Adrenal gland (tissue), 12 donors: ENCODE data around the gene TIGD1. TPM values are rescaled to one million over a fixed set of nuclear protein-coding genes. Genes with fewer than 3 reads are reported as not detected.
"Not testable (repeated sequence)": the region's sequence is repeated elsewhere in the genome, so short reads cannot be mapped to it uniquely, and the experiment has no call there.

ENCODE experiments used
- DNase-seq, 7 donors: peaks; one replicate each; pipeline ENCODE4 v3.0.0-alpha.2; 2019 to 2020
- H3K27ac ChIP-seq, 5 donors: fragments of 200-600 bp; sonication (generic) in 4 of 5; 1 replicate in 3 of 5; 2 replicates in 2 of 5; pipeline versions ENCODE4 v1.5.1 to v1.8.0; 2016 to 2020; ENCODE audit warnings: mild to moderate bottlenecking in 1 of 5
- H3K27me3 ChIP-seq: fragments of 200-600 bp; 2 replicates; pipeline ENCODE4 v1.8.0; 2021
- H3K36me3 ChIP-seq, 2 donors: fragments of 200-600 bp; replicated peaks in 1 of 2; 1 replicate in 1 of 2; 2 replicates in 1 of 2; pipeline versions ENCODE4 v1.5.1 to v1.8.0; 2018 to 2022
- H3K4me1 ChIP-seq, 2 donors: fragments of 200-600 bp; replicated peaks in 1 of 2; 1 replicate in 1 of 2; 2 replicates in 1 of 2; pipeline versions ENCODE4 v1.5.1 to v1.8.0; 2018 to 2021
- H3K4me3 ChIP-seq, 4 donors: fragments of 200-600 bp; sonication (generic) in 3 of 4; one replicate each; pipeline ENCODE4 v1.5.1; 2016 to 2018
- H3K9me3 ChIP-seq, 3 donors: fragments of 200-600 bp; sonication (generic) in 1 of 3; replicated peaks in 1 of 3; 1 replicate in 2 of 3; 2 replicates in 1 of 3; pipeline versions ENCODE4 v1.5.1 to v1.8.0; 2016 to 2021
- POLR2A ChIP-seq, 2 donors: fragments of 450-650 bp; IDR thresholded peaks; one replicate each; pipeline ENCODE4 v1.6.1; 2017; ENCODE audit warnings: antibody characterized with exemption in 2 of 2, mild to moderate bottlenecking in 2 of 2, moderate library complexity in 1 of 2
- WGBS, 4 donors: extraction: QIAGEN DNeasy Blood & Tissue Kit in 2 of 4; methylation state at CpG; one replicate each; pipeline versions ENCODE4 v1.1.5 to v1.1.7; 2013 to 2017; 5-methylcytosine and 5-hydroxymethylcytosine counted together
- intact Hi-C, 2 donors: fragments of 100-400 bp; cut with DNase I; formaldehyde crosslinking; loops; one replicate each; pipeline versions ENCODE4 v1.14.1 to v1.15.0; 2022 to 2023
- polyA plus RNA-seq, 3 donors: library from polyadenylated mRNA; stranded (reverse); fragments of 200-250 nt in 2 of 3; fragments of 350-450 nt in 1 of 3; fragmentation: Illumina TruSeq in 1 of 3; extraction: RNeasy Lipid Tissue Mini Kit (QIAGEN cat#74804) in 1 of 3; gene quantifications; one replicate each; pipeline ENCODE4 v1.2.3, GENCODE V29; 2013 to 2014
- total RNA-seq, 9 donors: library from RNA; depleted of rRNA in 4 of 9; stranded (reverse); fragments of >200 nt in 4 of 9; fragments of 120-200 nt in 1 of 9; fragmentation: NEBNext Ultra II Directional in 1 of 9; extraction: Animal tissue kit (Norgen Biotek cat#: 25700) in 1 of 9; gene quantifications; one replicate each; pipeline versions ENCODE4 v1.1.0 to v1.2.4, GENCODE V29; 2013 to 2023
- TF ChIP-seq, protein P1 (sequence below), 6 experiments: fragments of 450-650 bp in 4 of 6; fragments of 200-600 bp in 2 of 6; sonication (generic) in 1 of 6; IDR thresholded peaks; 1 replicate in 5 of 6; 2 replicates in 1 of 6; pipeline versions ENCODE4 v1.5.1 to v1.8.0; 2016 to 2021; ENCODE audit warnings: antibody characterized with exemption in 6 of 6, mild to moderate bottlenecking in 2 of 6, moderate library complexity in 1 of 6
- donor health status: healthy with polysubstance abuse.
- donor health status: Bipolar disorder and iron deficiency.
- donor health status: DM: yes; HTN: yes; CAD: no.
- donor health status: DM: no; HTN: no; CAD: no.
- donor health status: DM: no; HTN: no; CAD: no.
- donor health status: DM: yes; HTN: yes; CAD: no.

TIGD1 gene
- total and polyA plus RNA-seq, 12 donors: 2.2 to 20.5 (median 4.4) TPM

DNA sequence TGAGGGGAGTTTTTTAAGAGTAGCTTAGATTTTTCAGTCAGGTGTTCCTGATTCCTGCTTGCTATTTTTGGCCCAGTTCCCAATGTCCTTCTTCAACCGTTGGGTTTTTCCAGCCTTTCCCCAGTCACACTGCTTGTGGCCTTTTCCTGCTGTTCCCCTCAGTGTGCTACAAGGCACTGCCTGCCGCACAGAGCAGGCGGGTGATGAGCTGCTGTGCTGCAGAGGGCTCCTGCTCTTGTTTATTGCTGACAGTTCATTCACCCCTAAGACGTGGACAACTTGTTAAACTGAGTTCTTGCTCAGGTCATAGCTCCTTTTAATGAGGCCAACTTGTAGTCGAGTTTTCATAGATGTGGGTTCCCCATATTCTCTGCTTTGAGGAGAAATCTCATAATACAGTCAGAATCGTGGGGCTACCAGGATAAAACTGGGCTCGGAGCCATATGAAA is 20.7 kb upstream of the TIGD1 start:
- no peak overlapping the region for H3K4me3 ChIP-seq
- TF ChIP-seq, protein P1, sequence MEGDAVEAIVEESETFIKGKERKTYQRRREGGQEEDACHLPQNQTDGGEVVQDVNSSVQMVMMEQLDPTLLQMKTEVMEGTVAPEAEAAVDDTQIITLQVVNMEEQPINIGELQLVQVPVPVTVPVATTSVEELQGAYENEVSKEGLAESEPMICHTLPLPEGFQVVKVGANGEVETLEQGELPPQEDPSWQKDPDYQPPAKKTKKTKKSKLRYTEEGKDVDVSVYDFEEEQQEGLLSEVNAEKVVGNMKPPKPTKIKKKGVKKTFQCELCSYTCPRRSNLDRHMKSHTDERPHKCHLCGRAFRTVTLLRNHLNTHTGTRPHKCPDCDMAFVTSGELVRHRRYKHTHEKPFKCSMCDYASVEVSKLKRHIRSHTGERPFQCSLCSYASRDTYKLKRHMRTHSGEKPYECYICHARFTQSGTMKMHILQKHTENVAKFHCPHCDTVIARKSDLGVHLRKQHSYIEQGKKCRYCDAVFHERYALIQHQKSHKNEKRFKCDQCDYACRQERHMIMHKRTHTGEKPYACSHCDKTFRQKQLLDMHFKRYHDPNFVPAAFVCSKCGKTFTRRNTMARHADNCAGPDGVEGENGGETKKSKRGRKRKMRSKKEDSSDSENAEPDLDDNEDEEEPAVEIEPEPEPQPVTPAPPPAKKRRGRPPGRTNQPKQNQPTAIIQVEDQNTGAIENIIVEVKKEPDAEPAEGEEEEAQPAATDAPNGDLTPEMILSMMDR (IDR thresholded peaks at IDR 0.05): no peak
- TF ChIP-seq POLR2A (IDR thresholded peaks at IDR 0.05): no peak
- no peak for DNase-seq
- intact Hi-C loops: no loop called here
- WGBS, 4 donors: 65 to 77% (median 69%) methylated on average over 7 of the region's 7 CpGs
- no peaks in the 10 kb centered on the region for H3K27me3 ChIP-seq
- no peak overlapping the region for H3K27ac ChIP-seq
- H3K4me1 ChIP-seq: no peaks in the 10 kb centered on the region
- no peaks in the 10 kb centered on the region for H3K9me3 ChIP-seq
- peaks cover 0 to 56% of the 10 kb centered on the region in 2 donors for H3K36me3 ChIP-seq

- H3K27me3 ChIP-seq, H3K4me1 ChIP-seq, H3K4me3 ChIP-seq, intact Hi-C loops, DNase-seq, H3K27ac ChIP-seq, H3K9me3 ChIP-seq: not testable (repeated sequence)
- WGBS, 4 donors: 89 to 100% (median 96%) methylated on average over 6 of the region's 6 CpGs
- peaks cover 0 to 62% of the 10 kb centered on the region in 2 donors for H3K36me3 ChIP-seq
Observed at GRCh38 chr2:232570481-232570880, 20.1 kb upstream of the TIGD1 start.

GRCh38 chr2:232569541-232569940 is 19.2 kb upstream of the TIGD1 start:
- H3K27ac ChIP-seq: no peak overlapping the region
- no peaks in the 10 kb centered on the region for H3K4me1 ChIP-seq
- DNase-seq: no peak
- TF ChIP-seq, protein P1 (IDR thresholded peaks at IDR 0.05): no peak
- no peak for TF ChIP-seq POLR2A (IDR thresholded peaks at IDR 0.05)
- no peaks in the 10 kb centered on the region for H3K27me3 ChIP-seq
- intact Hi-C loops: no loop called here
- 94 to 98% (median 96%) methylated on average over 9 of the region's 9 CpGs for WGBS, 4 donors
- peaks cover 0 to 70% of the 10 kb centered on the region in 2 donors for H3K36me3 ChIP-seq
- no peak overlapping the region for H3K4me3 ChIP-seq
- H3K9me3 ChIP-seq: no peaks in the 10 kb centered on the region

DNA sequence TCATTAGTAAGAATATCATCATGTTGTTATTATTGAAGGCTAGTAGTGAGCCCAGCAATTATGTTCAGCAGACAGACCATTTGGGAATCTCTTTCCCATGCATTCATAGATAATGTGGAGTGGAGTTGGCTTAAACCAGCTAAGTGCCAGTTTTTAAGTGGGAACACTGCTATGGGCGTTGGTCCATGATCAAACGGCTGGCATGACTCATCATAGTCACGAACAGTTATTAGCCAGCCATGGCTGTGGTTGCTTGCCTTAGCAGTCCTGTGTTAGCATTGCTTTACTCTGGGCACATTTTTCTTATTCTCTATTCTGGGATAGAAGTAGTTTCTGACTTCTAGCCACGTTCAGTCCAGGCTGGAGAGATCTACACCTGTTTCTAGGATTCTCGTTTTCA is 17.8 kb upstream of the TIGD1 start:
- Histone ChIP-seq H3K27me3 (no peaks in the 10 kb centered on the region), H3K27ac (peak overlapping the region in 2 of 5 donors; percentile 6 to 30), H3K4me3 (no peak overlapping the region), H3K4me1 (no peaks in the 10 kb centered on the region), H3K9me3 (no peaks in the 10 kb centered on the region), H3K36me3 (peaks cover 0 to 74% of the 10 kb centered on the region in 2 donors)
- WGBS, 4 donors: 50 to 58% (median 57%) methylated on average over 5 of the region's 5 CpGs
- TF ChIP-seq, protein P1 (IDR thresholded peaks at IDR 0.05): no peak
- no peak for TF ChIP-seq POLR2A (IDR thresholded peaks at IDR 0.05)
- intact Hi-C loops: no loop called here
- DNase-seq: peak in 5 of 7 donors; percentile 40 to 63 (median 54)

- intact Hi-C loops: no loop called here
- Histone ChIP-seq H3K4me3 (no peak overlapping the region), H3K9me3 (no peaks in the 10 kb centered on the region), H3K27me3 (no peaks in the 10 kb centered on the region), H3K4me1 (no peaks in the 10 kb centered on the region), H3K27ac (peak overlapping the region in 2 of 5 donors; percentile 6 to 30), H3K36me3 (peaks cover 0 to 70% of the 10 kb centered on the region in 2 donors)
- no peak for DNase-seq
- TF ChIP-seq, protein P1 (IDR thresholded peaks at IDR 0.05): no peak
- TF ChIP-seq POLR2A (IDR thresholded peaks at IDR 0.05): no peak
Observed at GRCh38 chr2:232567721-232568120, 17.4 kb upstream of the TIGD1 start.
